OCI-LY7 (cell line): ENCODE results near the gene IQCK. TPM values are rescaled to one million over a fixed set of nuclear protein-coding genes. Genes with fewer than 3 reads are reported as not detected.

Experiments
- BruUV-seq: library from RNA; stranded (reverse); fragments of 400-500 nt; replicated peaks from 2 replicates; lab custom pipeline; 2021; lab: Mats Ljungman, UMichigan
- CTCF ChIA-PET: fragments of 300-600 bp; sonication (Branson Sonifier 250); formaldehyde crosslinking; loops from one replicate; lab custom pipeline; 2022; ENCODE audit warnings: antibody characterized with exemption; ENCODE audit not compliant: unreplicated experiment; lab: Charles Lee
- POLR2A ChIA-PET: fragments of 300-600 bp; sonication (Branson Sonifier 250); formaldehyde crosslinking; loops from one replicate; lab custom pipeline; 2022; ENCODE audit warnings: antibody characterized with exemption; lab: Charles Lee
- DNase-seq: peaks from one replicate; pipeline ENCODE4 v3.0.0-alpha.2; 2015; ENCODE audit warnings: low spot score
- H2AFZ ChIP-seq: fragments of 200-600 bp; sonication (generic), shearing (Covaris generic); 2 replicates; pipeline ENCODE4 v1.6.1; 2014; ENCODE audit warnings: mild to moderate bottlenecking, antibody characterized with exemption, low read length, moderate library complexity
- H3K27ac ChIP-seq: fragments of 200-600 bp; sonication (generic); 2 replicates; pipeline ENCODE4 v1.5.1; 2014; ENCODE audit warnings: mixed run types, low read depth, mild to moderate bottlenecking, moderate library complexity, low read length, inconsistent platforms; ENCODE audit not compliant: poor library complexity, severe bottlenecking
- H3K36me3 ChIP-seq: fragments of 200-600 bp; sonication (generic); 2 replicates; pipeline ENCODE4 v1.6.1; 2014; ENCODE audit warnings: mild to moderate bottlenecking, antibody characterized with exemption, low read length, moderate library complexity, mixed read lengths; ENCODE audit not compliant: insufficient read depth
- H3K4me1 ChIP-seq: fragments of 200-600 bp; sonication (generic); 2 replicates; pipeline ENCODE4 v1.5.1; 2014; ENCODE audit warnings: mild to moderate bottlenecking, low read length; ENCODE audit not compliant: insufficient read depth, poor library complexity, severe bottlenecking
- H3K4me2 ChIP-seq: fragments of 200-600 bp; sonication (generic); 2 replicates; pipeline ENCODE4 v1.6.1; 2014; ENCODE audit warnings: mild to moderate bottlenecking, low read length
- H3K4me3 ChIP-seq: fragments of 200-600 bp; sonication (generic); 2 replicates; pipeline ENCODE4 v1.5.1; 2014; ENCODE audit warnings: mild to moderate bottlenecking, low read depth, low read length; ENCODE audit not compliant: poor library complexity, severe bottlenecking
- H3K79me2 ChIP-seq: fragments of 200-600 bp; sonication (generic); 2 replicates; pipeline ENCODE4 v1.6.1; 2016; ENCODE audit warnings: low read depth, mild to moderate bottlenecking, low read length, moderate library complexity, mixed read lengths; ENCODE audit not compliant: insufficient read depth
- H3K9me2 ChIP-seq: fragments of 200-600 bp; sonication (generic); 2 replicates; pipeline ENCODE4 v1.6.1; 2016; ENCODE audit warnings: mild to moderate bottlenecking, low read length, mixed read lengths; ENCODE audit not compliant: insufficient read depth
- H3K9me3 ChIP-seq: fragments of 200-600 bp; sonication (generic); 2 replicates; pipeline ENCODE4 v1.6.1; 2014; ENCODE audit warnings: mild to moderate bottlenecking, mixed run types, low read length, mixed read lengths
- H4K20me1 ChIP-seq: fragments of 200-600 bp; sonication (generic); 2 replicates; pipeline ENCODE4 v1.6.1; 2014; ENCODE audit warnings: mild to moderate bottlenecking, antibody characterized with exemption, low read length, moderate library complexity, mixed read lengths; ENCODE audit not compliant: insufficient read depth
- EZH2phosphoT487 ChIP-seq: fragments of 200-600 bp; sonication (generic); IDR thresholded peaks from 2 replicates; pipeline ENCODE4 v1.6.1; 2018; ENCODE audit warnings: low read depth, borderline replicate concordance, mild to moderate bottlenecking, mixed run types, antibody characterized with exemption, low read length, moderate library complexity, mixed read lengths
- intact Hi-C: fragments of 100-400 bp; cut with micrococcal nuclease; formaldehyde crosslinking; loops from one replicate; pipeline ENCODE4 v1.10.0; 2022; ENCODE audit not compliant: unreplicated experiment
- total RNA-seq, 2 experiments: library from RNA; depleted of rRNA in 1 of 2; stranded (reverse); fragments of >200 nt in 1 of 2; shearing (Covaris generic) in 1 of 2; gene quantifications; 2 replicates each; pipeline ENCODE4 v1.2.3, GENCODE V29; 2014 to 2022
- TF ChIP-seq, protein P1 (sequence below): fragments of 200-600 bp; sonication (generic); conservative IDR thresholded peaks from 2 replicates; pipeline ENCODE4 v1.5.1; 2014; ENCODE audit warnings: mild to moderate bottlenecking, antibody characterized with exemption, low read length, moderate library complexity, mixed read lengths

IQCK gene
- total RNA-seq, 2 experiments from 2014 or later, result 2.2 to 4.3 TPM

DNA sequence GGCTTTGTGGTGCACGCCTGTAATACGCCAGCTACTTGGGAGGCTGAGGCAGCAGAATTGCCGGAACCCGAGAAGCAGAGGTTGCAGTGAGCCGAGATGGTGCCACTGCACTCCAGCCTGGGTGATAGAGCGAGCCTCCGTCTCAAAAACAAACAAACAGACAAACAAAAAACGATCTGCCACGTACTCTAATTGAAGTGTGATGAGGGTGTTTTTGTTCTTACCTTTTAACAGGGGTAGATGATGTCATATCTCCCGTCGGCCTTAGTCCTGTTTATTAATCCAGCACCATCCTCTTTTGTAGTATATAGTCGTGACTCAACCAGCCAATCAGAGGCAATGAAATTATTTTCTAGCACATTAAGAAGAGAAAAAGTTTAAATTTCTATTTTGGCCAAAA lies 58.5 kb downstream of the IQCK start:
- Histone ChIP-seq H3K4me2 (no peak overlapping the region), H3K9me2 (no peaks in the 10 kb centered on the region), H3K4me1 (no peaks in the 10 kb centered on the region), H3K9me3 (no peaks in the 10 kb centered on the region), H3K79me2 (no peaks in the 10 kb centered on the region), H4K20me1 (no peaks in the 10 kb centered on the region), H3K4me3 (no peak overlapping the region), H3K36me3 (no peaks in the 10 kb centered on the region), H3K27ac (no peak overlapping the region), H2AFZ (no peak overlapping the region)
- CTCF ChIA-PET, result no interaction called here
- intact Hi-C loops, result no loop called here
- no peak for TF ChIP-seq EZH2phosphoT487
- TF ChIP-seq, protein P1, sequence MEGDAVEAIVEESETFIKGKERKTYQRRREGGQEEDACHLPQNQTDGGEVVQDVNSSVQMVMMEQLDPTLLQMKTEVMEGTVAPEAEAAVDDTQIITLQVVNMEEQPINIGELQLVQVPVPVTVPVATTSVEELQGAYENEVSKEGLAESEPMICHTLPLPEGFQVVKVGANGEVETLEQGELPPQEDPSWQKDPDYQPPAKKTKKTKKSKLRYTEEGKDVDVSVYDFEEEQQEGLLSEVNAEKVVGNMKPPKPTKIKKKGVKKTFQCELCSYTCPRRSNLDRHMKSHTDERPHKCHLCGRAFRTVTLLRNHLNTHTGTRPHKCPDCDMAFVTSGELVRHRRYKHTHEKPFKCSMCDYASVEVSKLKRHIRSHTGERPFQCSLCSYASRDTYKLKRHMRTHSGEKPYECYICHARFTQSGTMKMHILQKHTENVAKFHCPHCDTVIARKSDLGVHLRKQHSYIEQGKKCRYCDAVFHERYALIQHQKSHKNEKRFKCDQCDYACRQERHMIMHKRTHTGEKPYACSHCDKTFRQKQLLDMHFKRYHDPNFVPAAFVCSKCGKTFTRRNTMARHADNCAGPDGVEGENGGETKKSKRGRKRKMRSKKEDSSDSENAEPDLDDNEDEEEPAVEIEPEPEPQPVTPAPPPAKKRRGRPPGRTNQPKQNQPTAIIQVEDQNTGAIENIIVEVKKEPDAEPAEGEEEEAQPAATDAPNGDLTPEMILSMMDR, result no peak
- no TSS peak for BruUV-seq
- POLR2A ChIA-PET, result no interaction called here
- no peak for DNase-seq

GRCh38 chr16:19780321-19780720 lies 62.2 kb downstream of the IQCK start:
- TF ChIP-seq, protein P1, result no peak
- DNase-seq, result no peak

DNA sequence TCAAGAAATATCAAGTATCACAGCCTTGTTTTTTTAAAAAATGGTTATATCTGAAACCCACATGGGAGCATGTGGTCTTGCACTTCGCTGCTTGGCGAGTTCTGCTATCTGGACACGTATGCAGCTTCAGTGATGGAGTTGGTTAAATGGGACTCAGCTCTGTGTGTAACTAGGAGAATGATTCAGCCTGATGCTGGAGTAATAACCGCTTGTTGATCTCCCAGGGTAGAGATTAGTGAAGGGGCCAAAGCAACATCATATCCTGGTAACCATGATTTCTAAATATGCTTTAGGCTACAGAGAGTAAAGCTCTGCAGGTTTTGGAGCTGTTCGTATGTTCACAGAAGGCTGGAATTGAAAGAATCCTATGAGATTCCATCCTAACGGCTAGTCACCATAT lies 63.2 kb downstream of the IQCK start:
- no peaks in the 10 kb centered on the region for H3K36me3 ChIP-seq
- intact Hi-C loops, result no loop called here
- TF ChIP-seq, protein P1, result no peak
- no peak for TF ChIP-seq EZH2phosphoT487
- H3K79me2 ChIP-seq, result no peaks in the 10 kb centered on the region
- H3K4me1 ChIP-seq, result no peaks in the 10 kb centered on the region
- H4K20me1 ChIP-seq, result no peaks in the 10 kb centered on the region
- H3K9me2 ChIP-seq, result no peaks in the 10 kb centered on the region
- H3K9me3 ChIP-seq, result no peaks in the 10 kb centered on the region
- CTCF ChIA-PET, result no interaction called here
- H2AFZ ChIP-seq, result no peak overlapping the region
- H3K4me2 ChIP-seq, result no peak overlapping the region
- DNase-seq, result no peak
- no peak overlapping the region for H3K27ac ChIP-seq
- no TSS peak for BruUV-seq
- H3K4me3 ChIP-seq, result no peak overlapping the region
- POLR2A ChIA-PET, result no interaction called here

More at GRCh38 chr16:19780321-19780720, 62.2 kb downstream of the IQCK start:
- Histone ChIP-seq H3K4me2 (no peak overlapping the region), H3K4me1 (no peaks in the 10 kb centered on the region), H3K79me2 (no peaks in the 10 kb centered on the region), H4K20me1 (no peaks in the 10 kb centered on the region), H3K4me3 (no peak overlapping the region), H3K36me3 (no peaks in the 10 kb centered on the region), H3K27ac (no peak overlapping the region), H2AFZ (no peak overlapping the region), H3K9me3 (no peaks in the 10 kb centered on the region), H3K9me2 (no peaks in the 10 kb centered on the region)
- intact Hi-C loops, result no loop called here
- no TSS peak for BruUV-seq
- ChIA-PET POLR2A (interaction anchor here (0.6 kb wide), 1 partner anchor 712 kb away, joined by 4 read pairs; no protein-coding TSS in a partner anchor), CTCF (no interaction called here)
